Activated CD4-positive, alpha-beta T cell treated with anti-CD3 and anti-CD28 coated beads, Interleukin-2, amount 10 ng/mL, durations not matched to agents 7 days and 5 days (primary cell): ENCODE results near the gene METAP1. TPM values are rescaled to one million over a fixed set of nuclear protein-coding genes. Genes with fewer than 3 reads are reported as not detected.
"Not testable (repeated sequence)": the region's sequence is repeated elsewhere in the genome, so short reads cannot be mapped to it uniquely, and the experiment has no call there.

ENCODE experiments used
- CTCF ChIA-PET: fragments of 350-600 bp; sonication (Branson Sonifier 250); formaldehyde crosslinking; loops from one replicate; lab custom pipeline; 2021; ENCODE audit warnings: antibody characterized with exemption; lab: Charles Lee
- POLR2A ChIA-PET: fragments of 350-600 bp; sonication (Branson Sonifier 250); formaldehyde crosslinking; loops from one replicate; lab custom pipeline; 2021; ENCODE audit warnings: antibody characterized with exemption; lab: Charles Lee
- DNase-seq: peaks from one replicate; pipeline ENCODE4 v3.0.0-alpha.2; 2020
- H3K27ac Mint-ChIP-seq: one replicate; pipeline ENCODE4 v1.8.0; 2021; ENCODE audit warnings: mild to moderate bottlenecking, moderate library complexity, mixed read lengths
- H3K27me3 Mint-ChIP-seq: one replicate; pipeline ENCODE4 v1.8.0; 2021; ENCODE audit warnings: mixed read lengths
- H3K36me3 Mint-ChIP-seq: one replicate; pipeline ENCODE4 v1.8.0; 2021; ENCODE audit warnings: low read depth, mixed read lengths
- H3K4me1 Mint-ChIP-seq: one replicate; pipeline ENCODE4 v1.8.0; 2021; ENCODE audit warnings: mixed read lengths
- H3K4me3 Mint-ChIP-seq: one replicate; pipeline ENCODE4 v1.8.0; 2021; ENCODE audit warnings: mild to moderate bottlenecking, moderate library complexity, mixed read lengths
- H3K9me3 Mint-ChIP-seq: one replicate; pipeline ENCODE4 v1.8.0; 2021; ENCODE audit warnings: mixed read lengths
- total RNA-seq, 2 experiments: library from RNA; stranded (reverse); gene quantifications; one replicate each; pipeline ENCODE4 v1.2.3, GENCODE V29; 2021

METAP1 gene
- total RNA-seq, 2 experiments from 2014 or later, result 49.2 to 59.7 TPM

DNA sequence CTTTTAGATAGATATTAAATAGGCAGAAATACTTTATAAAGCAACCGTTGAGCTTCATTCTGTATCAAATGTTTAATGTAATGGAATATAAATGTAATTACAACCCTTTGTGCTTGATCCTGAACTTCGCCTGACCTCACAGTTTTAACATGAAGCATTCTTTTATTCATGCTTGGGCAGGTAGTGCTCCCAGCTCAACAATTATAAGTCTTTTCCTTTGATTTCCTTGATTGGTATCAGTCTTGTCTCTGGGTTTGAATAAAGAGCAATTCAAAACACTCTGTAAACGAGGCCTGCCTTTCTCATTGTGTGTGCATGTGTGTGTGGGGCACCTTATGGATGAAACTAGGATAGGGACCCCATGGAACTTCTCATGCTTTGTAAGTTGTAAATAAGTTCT, 6.8 kb downstream of the METAP1 start:
- DNase-seq, result no peak
- H3K27ac Mint-ChIP-seq, result no peak overlapping the region
- no peak overlapping the region for H3K4me3 Mint-ChIP-seq
- peaks cover 31% of the 10 kb centered on the region for H3K4me1 Mint-ChIP-seq
- H3K27me3 Mint-ChIP-seq, result no peaks in the 10 kb centered on the region
- no peaks in the 10 kb centered on the region for H3K9me3 Mint-ChIP-seq
- H3K36me3 Mint-ChIP-seq, result peaks cover 9% of the 10 kb centered on the region
- ChIA-PET CTCF (interaction anchor here (1.4 to 1.5 kb wide), 2 partner anchors 9 to 13 kb away, joined by 3 read pairs; no protein-coding TSS in a partner anchor), POLR2A (no interaction called here)

GRCh38 chr4:99008051-99008450, 12.5 kb downstream of the METAP1 start:
- ChIA-PET POLR2A (no interaction called here), CTCF (interaction anchor here (0.8 to 1.8 kb wide), 2 partner anchors 12 to 18 kb away, joined by 3 to 9 read pairs; partner anchors contain the start of gene METAP1)
- Mint-ChIP-seq H3K36me3 (peaks cover 37% of the 10 kb centered on the region), H3K9me3 (peaks cover 24% of the 10 kb centered on the region), H3K27ac (no peak overlapping the region), H3K4me1 (peaks cover 12% of the 10 kb centered on the region), H3K4me3 (no peak overlapping the region), H3K27me3 (no peaks in the 10 kb centered on the region)
- no peak for DNase-seq

DNA sequence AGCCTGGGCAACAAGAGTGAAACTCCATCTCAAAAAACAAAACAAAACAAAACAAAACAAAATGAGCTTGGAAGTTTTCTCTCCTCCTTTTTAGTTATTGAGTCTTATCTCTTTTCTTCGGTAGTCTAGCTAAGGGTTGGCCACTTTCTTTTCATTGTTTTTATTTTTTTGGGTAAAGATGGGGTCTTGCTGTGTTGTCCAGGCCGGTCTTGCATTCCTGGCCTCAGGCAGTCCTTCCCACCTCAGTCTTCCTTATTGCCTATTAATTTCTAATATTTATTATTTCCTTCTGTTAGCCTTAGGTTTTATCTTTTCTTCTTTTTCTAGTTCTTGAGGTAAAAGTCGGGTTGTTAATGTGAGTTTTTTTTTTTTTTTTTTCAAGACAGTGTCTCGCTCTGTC, 16.4 kb downstream of the METAP1 start:
- POLR2A ChIA-PET, result no interaction called here
- no peak for DNase-seq
- peaks cover 38% of the 10 kb centered on the region for H3K9me3 Mint-ChIP-seq
- H3K27me3 Mint-ChIP-seq, result no peaks in the 10 kb centered on the region
- H3K27ac Mint-ChIP-seq, result no peak overlapping the region
- H3K4me1 Mint-ChIP-seq, result peaks cover 9% of the 10 kb centered on the region
- no peak overlapping the region for H3K4me3 Mint-ChIP-seq
- CTCF ChIA-PET, result interaction anchor here (0.7 to 1.7 kb wide), 3 partner anchors 10 to 45 kb away, joined by 3 to 5 read pairs (median 4); no protein-coding TSS in a partner anchor
- peaks cover 57% of the 10 kb centered on the region for H3K36me3 Mint-ChIP-seq

DNA sequence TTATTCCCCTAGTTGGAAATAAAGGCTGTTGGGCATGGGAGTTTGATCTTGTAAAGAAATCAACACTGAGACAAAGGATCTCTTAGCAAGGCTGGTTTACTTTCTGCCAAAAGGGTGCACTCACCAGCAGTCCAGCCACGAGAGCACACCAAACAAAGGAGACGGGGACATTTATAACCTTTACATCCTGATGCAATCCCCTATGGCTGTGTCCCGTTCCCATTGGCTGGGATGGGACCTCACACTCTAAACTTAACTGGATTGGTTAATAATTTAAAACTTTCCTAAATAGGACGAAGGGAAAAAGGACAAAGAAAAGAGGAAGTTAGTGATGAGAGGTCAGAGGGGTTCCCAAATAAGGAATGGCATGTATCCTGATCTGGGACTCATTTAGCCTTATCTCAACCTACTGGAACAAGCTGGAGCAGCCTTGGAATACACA, 17.9 kb downstream of the METAP1 start:
- Mint-ChIP-seq H3K4me1 (peaks cover 3% of the 10 kb centered on the region), H3K27ac (no peak overlapping the region), H3K4me3 (no peak overlapping the region), H3K9me3 (peaks cover 41% of the 10 kb centered on the region), H3K27me3 (no peaks in the 10 kb centered on the region), H3K36me3 (peaks cover 59% of the 10 kb centered on the region)
- ChIA-PET CTCF (no interaction called here), POLR2A (no interaction called here)
- DNase-seq, result no peak

GRCh38 chr4:99013884-99014523, 18.5 kb downstream of the METAP1 start:
- H3K36me3 Mint-ChIP-seq, result peaks cover 62% of the 10 kb centered on the region

GRCh38 chr4:99021386-99021785, 25.9 kb downstream of the METAP1 start:
- ChIA-PET CTCF (no interaction called here), POLR2A (no interaction called here)
- no peak for DNase-seq
- Mint-ChIP-seq H3K27ac (no peak overlapping the region), H3K9me3 (peaks cover 30% of the 10 kb centered on the region), H3K4me1 (peaks cover 13% of the 10 kb centered on the region), H3K36me3 (peaks cover 49% of the 10 kb centered on the region), H3K4me3 (no peak overlapping the region), H3K27me3 (no peaks in the 10 kb centered on the region)

More at GRCh38 chr4:99013884-99014523, 18.5 kb downstream of the METAP1 start:
- H3K4me3 Mint-ChIP-seq, result no peak overlapping the region
- POLR2A ChIA-PET, result no interaction called here
- no peaks in the 10 kb centered on the region for H3K27me3 Mint-ChIP-seq
- peaks cover 3% of the 10 kb centered on the region for H3K4me1 Mint-ChIP-seq
- no peak overlapping the region for H3K27ac Mint-ChIP-seq
- CTCF ChIA-PET, result interaction anchor here (1.2 kb wide), 1 partner anchor 17 kb away, joined by 3 read pairs; no protein-coding TSS in a partner anchor
- H3K9me3 Mint-ChIP-seq, result peaks cover 45% of the 10 kb centered on the region
- no peak for DNase-seq

GRCh38 chr4:99022566-99022965, 27.0 kb downstream of the METAP1 start:
- Mint-ChIP-seq H3K27ac (no peak overlapping the region), H3K9me3 (peaks cover 30% of the 10 kb centered on the region), H3K36me3 (peaks cover 43% of the 10 kb centered on the region), H3K27me3 (no peaks in the 10 kb centered on the region), H3K4me3 (no peak overlapping the region), H3K4me1 (peaks cover 13% of the 10 kb centered on the region)
- DNase-seq, result no peak
- CTCF ChIA-PET, result no interaction called here
- POLR2A ChIA-PET, result no interaction called here

GRCh38 chr4:99023800-99024251, 28.3 kb downstream of the METAP1 start:
- H3K27ac Mint-ChIP-seq, CTCF ChIA-PET, DNase-seq, POLR2A ChIA-PET, H3K27me3 Mint-ChIP-seq, H3K4me3 Mint-ChIP-seq: not testable (repeated sequence)
- Mint-ChIP-seq H3K36me3 (peaks cover 34% of the 10 kb centered on the region), H3K9me3 (peaks cover 22% of the 10 kb centered on the region), H3K4me1 (peaks cover 13% of the 10 kb centered on the region)

GRCh38 chr4:99024481-99025275, 29.2 kb downstream of the METAP1 start:
- peaks cover 20% of the 10 kb centered on the region for H3K4me1 Mint-ChIP-seq
- peak overlapping the region; percentile 4 for H3K27ac Mint-ChIP-seq
- ChIA-PET CTCF (interaction anchor here (1.5 to 2.2 kb wide), 2 partner anchors 17 to 25 kb away, joined by 3 to 9 read pairs; no protein-coding TSS in a partner anchor), POLR2A (no interaction called here)
- H3K27me3 Mint-ChIP-seq, result no peaks in the 10 kb centered on the region
- peaks cover 17% of the 10 kb centered on the region for H3K9me3 Mint-ChIP-seq
- no peak for DNase-seq
- peaks cover 34% of the 10 kb centered on the region for H3K36me3 Mint-ChIP-seq
- no peak overlapping the region for H3K4me3 Mint-ChIP-seq

GRCh38 chr4:99025506-99025905, 30.0 kb downstream of the METAP1 start:
- no peak for DNase-seq
- POLR2A ChIA-PET, result no interaction called here
- CTCF ChIA-PET, result interaction anchor here (1.5 to 2.2 kb wide), 2 partner anchors 18 to 26 kb away, joined by 3 to 9 read pairs; no protein-coding TSS in a partner anchor
- Mint-ChIP-seq H3K36me3 (peaks cover 33% of the 10 kb centered on the region), H3K27ac (no peak overlapping the region), H3K27me3 (no peaks in the 10 kb centered on the region), H3K4me3 (no peak overlapping the region), H3K4me1 (peaks cover 26% of the 10 kb centered on the region), H3K9me3 (peaks cover 14% of the 10 kb centered on the region)

DNA sequence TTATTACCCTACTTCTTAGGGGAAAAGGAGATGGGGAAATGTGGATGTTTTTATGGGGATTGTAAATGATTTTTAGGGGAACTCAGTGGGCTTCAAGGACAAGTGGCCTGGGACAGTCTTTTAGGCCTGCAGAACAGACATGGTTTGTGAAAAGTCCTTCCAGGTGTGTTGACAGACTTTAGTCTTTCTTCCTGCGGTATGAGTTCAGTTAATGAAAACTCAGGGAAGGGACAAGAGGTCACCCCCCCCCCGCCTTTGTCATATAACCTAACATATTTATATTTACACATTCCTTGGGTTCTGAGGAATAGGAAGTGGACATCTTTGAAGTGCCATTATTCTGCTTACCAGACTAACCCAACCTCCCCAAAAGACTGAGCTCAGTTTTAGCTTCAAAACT, 31.8 kb downstream of the METAP1 start:
- Mint-ChIP-seq H3K4me3 (no peak overlapping the region), H3K9me3 (no peaks in the 10 kb centered on the region), H3K4me1 (peaks cover 26% of the 10 kb centered on the region), H3K36me3 (peaks cover 24% of the 10 kb centered on the region), H3K27ac (no peak overlapping the region), H3K27me3 (no peaks in the 10 kb centered on the region)
- ChIA-PET POLR2A (interaction anchor here (0.7 kb wide), 1 partner anchor 29 kb away, joined by 4 read pairs; no protein-coding TSS in a partner anchor), CTCF (interaction anchor here (0.7 kb wide), 1 partner anchor 426 kb away, joined by 3 read pairs; no protein-coding TSS in a partner anchor)
- no peak for DNase-seq

GRCh38 chr4:99028187-99028586, 32.7 kb downstream of the METAP1 start:
- CTCF ChIA-PET, result no interaction called here
- H3K27ac Mint-ChIP-seq, result no peak overlapping the region
- peaks cover 26% of the 10 kb centered on the region for H3K4me1 Mint-ChIP-seq
- no peak for DNase-seq
- H3K36me3 Mint-ChIP-seq, result peaks cover 23% of the 10 kb centered on the region
- H3K4me3 Mint-ChIP-seq, result no peak overlapping the region
- POLR2A ChIA-PET, result no interaction called here
- H3K9me3 Mint-ChIP-seq, result no peaks in the 10 kb centered on the region
- no peaks in the 10 kb centered on the region for H3K27me3 Mint-ChIP-seq
